ENCODE results near the gene GNAZ.

GRCh38 chr22:23026777-23027176 is 43.5 kb upstream of the GNAZ start:
- TF ChIP-seq CTCF (IDR thresholded peaks at IDR 0.05) (no peak), ZFX (IDR thresholded peaks at IDR 0.05; ENCODE audit: borderline replicate concordance) (no peak)
